Activated CD4-positive, alpha-beta T cell treated with anti-CD3 and anti-CD28 coated beads for 24 hours (primary cell): Measurements from ENCODE around the gene PCSK7.
"Not testable (repeated sequence)": the region's sequence is repeated elsewhere in the genome, so short reads cannot be mapped to it uniquely, and the experiment has no call there.

Experiments
- DNase-seq, 2 donors: peaks; one replicate each; pipeline ENCODE4 v3.0.0-alpha.2; 2020; ENCODE audit warnings: low read depth in 2 of 2

Gene PCSK7

DNA sequence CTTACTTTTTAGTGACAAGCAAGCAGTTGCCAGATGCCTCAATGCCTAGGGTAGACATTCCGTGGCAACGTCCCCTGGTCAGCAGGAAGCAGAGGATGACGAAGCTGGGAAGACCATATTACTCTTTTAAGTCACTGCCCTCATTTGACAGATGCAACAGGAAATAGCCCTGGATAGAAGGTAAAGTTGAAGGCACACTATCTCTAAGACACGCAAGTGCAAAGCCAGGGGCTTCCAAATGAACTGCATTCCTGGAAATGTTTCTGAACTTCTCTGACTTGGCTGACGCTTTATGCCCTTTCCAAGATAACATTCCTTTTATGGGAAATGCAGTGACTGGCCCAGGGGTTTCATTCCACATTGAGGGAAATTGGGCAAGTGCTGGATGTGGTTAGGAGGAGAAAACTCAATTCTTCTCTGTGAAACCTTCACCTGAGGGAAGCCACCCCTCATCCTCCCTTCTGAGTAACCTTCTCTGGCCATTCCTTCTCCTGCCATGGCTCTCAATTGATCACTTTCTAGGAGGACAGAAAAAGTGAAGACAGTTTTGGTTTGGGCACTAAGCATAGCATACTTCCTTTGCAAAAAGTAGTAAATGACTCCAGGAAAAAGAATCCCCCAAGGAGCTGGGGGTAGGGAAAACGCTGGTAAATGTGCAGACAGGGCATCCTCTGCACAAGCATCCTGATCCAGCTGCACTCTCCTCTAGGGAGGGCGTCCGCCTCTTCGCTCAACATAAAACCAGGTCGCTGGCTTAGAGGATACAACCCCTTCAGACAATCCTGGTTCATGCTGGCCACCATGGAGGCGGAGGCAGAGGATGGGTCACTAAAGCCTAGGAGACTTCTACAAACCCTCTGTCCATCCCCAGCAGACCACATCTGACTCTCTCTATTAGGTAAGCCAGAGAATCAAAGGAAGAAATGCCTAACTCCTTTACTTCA, 14.5 kb downstream of the PCSK7 start:
- no peak for DNase-seq

DNA sequence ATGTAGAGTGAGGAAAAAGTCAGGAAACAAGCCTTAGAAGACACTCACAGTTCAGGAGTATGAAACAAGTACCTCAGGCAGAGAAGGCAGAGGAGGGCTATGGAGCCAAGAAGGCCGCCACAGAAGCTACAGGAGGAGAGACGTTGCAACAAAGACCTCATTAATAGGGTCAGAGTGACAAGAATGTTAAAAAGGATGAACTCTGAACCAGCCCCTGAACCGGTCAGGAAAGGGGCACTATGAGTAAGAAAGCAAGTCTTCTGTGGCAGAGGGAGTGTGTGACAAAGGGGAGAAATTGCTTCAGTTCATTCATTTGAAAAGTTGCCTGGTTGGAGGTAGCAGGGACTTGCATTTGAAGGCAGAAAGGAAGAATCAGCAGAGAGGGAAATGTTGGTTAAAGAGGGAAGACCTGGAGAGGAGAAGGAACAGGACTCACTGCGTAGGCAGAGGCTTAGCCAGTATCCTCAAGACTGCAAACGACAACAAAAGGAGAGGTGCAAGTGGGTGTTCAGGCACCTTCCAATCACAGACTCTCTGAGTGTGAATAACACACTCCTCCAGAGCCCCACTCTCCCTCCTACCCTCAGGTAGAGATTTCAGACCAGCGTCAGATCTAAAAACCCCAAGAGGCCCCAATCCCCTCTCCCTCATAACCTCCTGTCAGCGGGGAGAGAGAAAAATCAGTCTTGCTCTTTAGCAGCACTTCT, 17.3 kb downstream of the PCSK7 start:
- no peak for DNase-seq

DNA sequence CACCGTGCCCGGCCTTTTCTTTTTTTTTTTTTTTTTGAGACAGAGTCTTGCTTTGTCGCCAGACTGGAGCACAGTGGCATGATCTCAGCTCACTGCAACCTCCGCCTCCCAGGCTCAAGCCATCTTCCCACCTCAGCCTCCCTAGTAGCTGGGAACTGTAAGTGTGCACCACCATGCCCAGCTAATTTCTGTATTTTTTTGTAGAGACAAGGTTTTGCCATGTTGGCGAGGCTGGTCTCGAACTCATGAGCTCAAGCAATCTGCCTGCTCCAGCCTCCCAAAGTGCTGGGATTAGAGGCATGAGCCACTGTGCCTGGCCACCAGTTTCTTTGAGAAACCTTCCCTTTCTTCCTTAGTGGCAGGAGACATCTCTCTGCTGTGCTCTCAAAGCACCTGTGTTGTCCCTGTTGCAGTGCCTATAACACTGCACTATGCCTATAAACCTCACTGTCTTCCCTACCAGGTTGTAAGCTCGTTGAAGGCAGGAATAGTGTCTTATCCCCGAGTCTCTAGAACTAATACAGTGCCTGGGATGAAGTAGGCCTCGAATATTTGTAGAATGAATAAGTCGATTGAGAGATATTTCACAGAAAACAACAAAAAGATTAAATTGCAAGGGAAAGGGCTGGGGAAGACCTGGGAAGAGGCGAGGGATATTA, 19.0 kb downstream of the PCSK7 start:
- no peak for DNase-seq

- DNase-seq: no peak
Measured at GRCh38 chr11:117210620-117211019, 21.3 kb downstream of the PCSK7 start.

GRCh38 chr11:117209351-117210125, 22.3 kb downstream of the PCSK7 start:
- not testable (repeated sequence) for DNase-seq

DNA sequence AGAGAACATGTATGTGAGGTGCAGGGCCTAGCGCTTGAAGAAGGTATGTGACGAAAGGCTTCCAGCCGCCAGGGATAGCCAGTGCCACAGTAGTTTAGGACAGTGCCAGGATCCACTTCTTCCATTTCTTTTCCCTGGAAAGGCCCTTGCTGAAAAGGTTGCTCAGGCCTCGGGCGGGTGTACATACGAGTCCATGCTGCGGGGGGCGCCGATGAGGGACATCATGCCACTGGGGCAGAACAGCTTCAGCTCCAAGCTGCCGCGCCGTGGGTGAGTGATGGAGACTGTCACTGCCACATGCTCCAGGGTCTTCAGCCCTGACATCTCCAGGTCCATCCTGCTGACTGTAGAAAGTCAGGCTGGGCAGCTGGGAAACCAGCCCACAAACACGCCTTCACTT, 23.2 kb downstream of the PCSK7 start:
- not testable (repeated sequence) for DNase-seq

- not testable (repeated sequence) for DNase-seq
Measured at GRCh38 chr11:117207481-117207880, 24.4 kb downstream of the PCSK7 start.

GRCh38 chr11:117206859-117207258, 25.0 kb downstream of the PCSK7 start:
- DNase-seq: not testable (repeated sequence)

- DNase-seq: not testable (repeated sequence)
Measured at GRCh38 chr11:117206111-117206510, 25.8 kb downstream of the PCSK7 start.

- no peak for DNase-seq
Measured at GRCh38 chr11:117205211-117205818, 26.6 kb downstream of the PCSK7 start.

GRCh38 chr11:117204283-117205080, 27.4 kb downstream of the PCSK7 start:
- no peak for DNase-seq

GRCh38 chr11:117203069-117203407, 28.8 kb downstream of the PCSK7 start:
- DNase-seq: no peak

- no peak for DNase-seq
Measured at GRCh38 chr11:117202386-117203068, 29.3 kb downstream of the PCSK7 start.

DNA sequence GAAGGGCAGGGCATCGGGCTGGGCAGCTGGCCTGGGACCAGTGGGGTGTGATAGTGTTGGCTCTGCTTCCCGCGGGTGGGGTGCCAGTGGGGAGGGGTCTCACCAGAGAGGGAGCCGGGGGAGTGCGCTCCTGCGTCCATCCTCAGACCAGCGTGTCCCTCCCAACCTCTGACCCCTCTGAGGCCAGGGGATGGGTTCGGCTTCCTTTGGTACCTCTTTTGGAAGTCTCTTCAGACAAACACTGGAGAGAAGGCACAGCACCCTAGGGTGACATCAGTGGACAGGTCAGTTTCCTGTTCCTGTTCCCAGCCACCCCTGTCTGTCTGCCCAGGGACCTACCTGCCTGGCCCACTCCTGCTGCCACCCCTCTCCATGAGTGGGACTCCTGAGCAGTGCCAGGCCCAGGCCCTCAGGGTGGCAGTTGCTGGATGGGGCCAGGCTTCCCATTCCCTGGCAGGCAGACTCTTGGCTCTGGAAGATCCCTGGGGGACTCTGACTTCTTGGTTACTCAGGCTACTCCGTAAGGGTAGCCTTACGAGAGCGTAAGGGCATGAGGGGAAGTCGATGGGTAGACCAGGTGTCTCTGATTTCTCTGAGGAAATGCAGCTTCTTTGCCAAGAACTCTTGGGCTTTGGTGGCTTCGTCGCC, 30.1 kb downstream of the PCSK7 start:
- no peak for DNase-seq

GRCh38 chr11:117200813-117201657, 30.8 kb downstream of the PCSK7 start:
- no peak for DNase-seq

GRCh38 chr11:117199916-117200812, 31.7 kb downstream of the PCSK7 start:
- no peak for DNase-seq
